Glutamatergic neuron (in vitro differentiated cells): ENCODE data around the gene BRINP2. TPM values are rescaled to one million over a fixed set of nuclear protein-coding genes. Genes with fewer than 3 reads are reported as not detected.

Experiments
- DNase-seq: peaks from one replicate; pipeline ENCODE4 v3.0.0; 2022
- H3K27ac Mint-ChIP-seq: one replicate; pipeline ENCODE4 v1.8.0; 2020; ENCODE audit warnings: mild to moderate bottlenecking, mixed read lengths, inconsistent platforms; ENCODE audit not compliant: unreplicated experiment
- H3K27me3 Mint-ChIP-seq: one replicate; pipeline ENCODE4 v1.8.0; 2020; ENCODE audit warnings: mild to moderate bottlenecking, moderate library complexity, mixed read lengths, inconsistent platforms; ENCODE audit not compliant: unreplicated experiment
- H3K36me3 Mint-ChIP-seq: one replicate; pipeline ENCODE4 v1.8.0; 2020; ENCODE audit warnings: mild to moderate bottlenecking, mixed read lengths, inconsistent platforms; ENCODE audit not compliant: unreplicated experiment
- H3K4me1 Mint-ChIP-seq: one replicate; pipeline ENCODE4 v1.8.0; 2020; ENCODE audit warnings: mild to moderate bottlenecking, low read depth, mixed read lengths, inconsistent platforms; ENCODE audit not compliant: unreplicated experiment
- H3K4me3 Mint-ChIP-seq: one replicate; pipeline ENCODE4 v1.8.0; 2020; ENCODE audit warnings: mild to moderate bottlenecking, mixed read lengths, inconsistent platforms; ENCODE audit not compliant: unreplicated experiment
- H3K9me3 Mint-ChIP-seq: one replicate; pipeline ENCODE4 v1.8.0; 2020; ENCODE audit warnings: mild to moderate bottlenecking, moderate library complexity, mixed read lengths, inconsistent platforms; ENCODE audit not compliant: unreplicated experiment
- CTCF ChIP-seq: fragments of 200-600 bp; sonication (generic); IDR thresholded peaks from one replicate; pipeline ENCODE4 v1.5.0; 2021; ENCODE audit not compliant: partially characterized antibody, unreplicated experiment
- total RNA-seq: library from RNA; stranded (reverse); fragmentation: NEBNext Ultra II Directional; extraction: Animal tissue kit (Norgen Biotek cat#: 25700); gene quantifications from one replicate; pipeline ENCODE4 v1.2.1, GENCODE V29; 2021; ENCODE audit not compliant: unreplicated experiment

Gene BRINP2
- total RNA-seq, 1 donor from 2014 or later = 1.7 TPM

DNA sequence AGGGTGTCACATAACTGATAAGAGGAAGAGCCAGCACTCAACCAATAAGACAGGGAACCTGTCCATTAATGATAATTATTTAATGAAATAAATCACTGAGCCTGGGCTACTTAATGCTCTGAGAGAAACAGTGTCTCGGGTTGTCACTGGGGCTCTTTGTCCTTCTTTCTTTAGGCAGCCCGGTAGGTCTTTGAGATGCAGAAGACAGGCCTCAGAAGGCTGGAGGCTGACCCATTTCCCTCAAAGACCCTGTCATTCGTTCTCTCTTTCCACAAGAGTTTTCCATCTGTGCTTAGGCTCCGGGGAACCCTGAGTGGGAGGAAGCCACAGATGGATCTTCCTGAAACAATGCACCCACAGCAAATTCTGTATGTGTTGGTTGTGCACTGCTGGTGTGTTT, 68.2 kb downstream of the BRINP2 start:
- H3K27ac Mint-ChIP-seq = no peak overlapping the region
- no peaks in the 10 kb centered on the region for H3K9me3 Mint-ChIP-seq

DNA sequence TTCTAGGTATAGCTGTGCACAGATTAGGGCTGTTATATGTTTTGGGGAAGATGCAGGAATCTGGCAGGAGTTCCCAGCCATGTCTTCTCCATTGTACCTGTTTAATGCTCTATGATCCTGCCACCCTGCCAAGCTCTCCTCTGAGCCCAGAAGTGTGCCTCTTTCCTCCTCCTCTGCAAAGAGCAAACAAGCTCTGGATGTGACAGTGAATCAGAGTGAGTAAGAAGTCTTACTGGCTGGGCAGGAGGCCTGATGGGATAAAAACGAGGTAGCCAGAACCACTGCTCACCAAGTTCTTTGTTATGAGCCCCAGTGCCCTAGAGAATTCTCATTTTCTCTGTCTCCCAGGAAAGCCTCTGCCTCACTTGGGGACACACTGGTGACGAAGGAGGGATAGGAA, 69.0 kb downstream of the BRINP2 start:
- TF ChIP-seq CTCF = no peak
- DNase-seq = no peak
- Mint-ChIP-seq H3K36me3 (no peaks in the 10 kb centered on the region), H3K9me3 (no peaks in the 10 kb centered on the region), H3K4me3 (no peak overlapping the region), H3K4me1 (no peaks in the 10 kb centered on the region), H3K27me3 (peaks cover 3% of the 10 kb centered on the region), H3K27ac (no peak overlapping the region)

More for the DNA sequence above, 68.2 kb downstream of the BRINP2 start:
- peaks cover 3% of the 10 kb centered on the region for H3K27me3 Mint-ChIP-seq
- no peaks in the 10 kb centered on the region for H3K36me3 Mint-ChIP-seq
- DNase-seq = no peak
- no peak for TF ChIP-seq CTCF
- no peaks in the 10 kb centered on the region for H3K4me1 Mint-ChIP-seq
- no peak overlapping the region for H3K4me3 Mint-ChIP-seq

GRCh38 chr1:177243773-177244172, 73.0 kb downstream of the BRINP2 start:
- no peak for TF ChIP-seq CTCF
- Mint-ChIP-seq H3K4me3 (no peak overlapping the region), H3K27me3 (peaks cover 3% of the 10 kb centered on the region)

GRCh38 chr1:177246710-177247580, 76.2 kb downstream of the BRINP2 start:
- Mint-ChIP-seq H3K4me1 (no peaks in the 10 kb centered on the region), H3K9me3 (no peaks in the 10 kb centered on the region), H3K27me3 (peaks cover 3% of the 10 kb centered on the region), H3K4me3 (no peak overlapping the region), H3K36me3 (no peaks in the 10 kb centered on the region), H3K27ac (no peak overlapping the region)
- no peak for TF ChIP-seq CTCF
- no peak for DNase-seq

More at GRCh38 chr1:177243773-177244172, 73.0 kb downstream of the BRINP2 start:
- H3K4me1 Mint-ChIP-seq = no peaks in the 10 kb centered on the region
- DNase-seq = no peak
- H3K27ac Mint-ChIP-seq = no peak overlapping the region
- no peaks in the 10 kb centered on the region for H3K9me3 Mint-ChIP-seq
- no peaks in the 10 kb centered on the region for H3K36me3 Mint-ChIP-seq

GRCh38 chr1:177247623-177248176, 76.9 kb downstream of the BRINP2 start:
- TF ChIP-seq CTCF = no peak
- DNase-seq = no peak
- Mint-ChIP-seq H3K4me1 (no peaks in the 10 kb centered on the region), H3K36me3 (no peaks in the 10 kb centered on the region), H3K4me3 (no peak overlapping the region), H3K27ac (no peak overlapping the region), H3K9me3 (no peaks in the 10 kb centered on the region), H3K27me3 (no peaks in the 10 kb centered on the region)
